PFSK-1 (cell line): ENCODE data around the gene DNAJC27.

ENCODE experiments used
- FOXP2 ChIP-seq: optimal IDR thresholded peaks from 2 replicates; pipeline ENCODE3; 2011; ENCODE audit warnings: borderline replicate concordance, control low read depth, inconsistent platforms; ENCODE audit not compliant: insufficient read depth; ENCODE audit errors: extremely low read length, extremely low read depth
- POLR2AphosphoS5 ChIP-seq: IDR thresholded peaks from 2 replicates; pipeline ENCODE4 v1.6.1; 2012; ENCODE audit warnings: low read depth, mild to moderate bottlenecking, control low read depth, low read length, moderate library complexity
- REST ChIP-seq, 2 experiments: IDR thresholded peaks; 2 replicates each; pipeline versions ENCODE4 v1.6.1 to v1.8.0; 2011 to 2012; ENCODE audit warnings: low read depth in 2 of 2, low read length in 2 of 2, control low read depth in 1 of 2, inconsistent platforms in 1 of 2, mild to moderate bottlenecking in 1 of 2, moderate library complexity in 1 of 2; ENCODE audit not compliant: insufficient read depth in 1 of 2
- SIN3A ChIP-seq: IDR thresholded peaks from 2 replicates; pipeline ENCODE4 v1.6.1; 2012; ENCODE audit warnings: mild to moderate bottlenecking, low read length, moderate library complexity, borderline replicate concordance; ENCODE audit not compliant: insufficient read depth
- TAF1 ChIP-seq: IDR thresholded peaks from 2 replicates; pipeline ENCODE4 v1.6.1; 2012; ENCODE audit warnings: low read length, control low read depth, borderline replicate concordance; ENCODE audit not compliant: insufficient read depth

The DNAJC27 gene

GRCh38 chr2:25002066-25002465 is 30.3 kb upstream of the DNAJC27 start:
- no peak for TF ChIP-seq SIN3A
- TF ChIP-seq POLR2AphosphoS5: no peak
- no peak for TF ChIP-seq REST (IDR thresholded peaks at IDR 0.05; ENCODE audit: insufficient read depth in 1 of 2, low read depth in 2 of 2, low read length in 2 of 2)
- TF ChIP-seq TAF1: no peak
- no peak for TF ChIP-seq FOXP2

GRCh38 chr2:25001325-25001637 is 29.5 kb upstream of the DNAJC27 start:
- TF ChIP-seq POLR2AphosphoS5: no peak
- no peak for TF ChIP-seq SIN3A
- TF ChIP-seq REST (IDR thresholded peaks at IDR 0.05; ENCODE audit: insufficient read depth in 1 of 2, low read depth in 2 of 2, low read length in 2 of 2): no peak
- TF ChIP-seq FOXP2: no peak
- no peak for TF ChIP-seq TAF1

GRCh38 chr2:25000503-25001324 is 29.0 kb upstream of the DNAJC27 start:
- TF ChIP-seq FOXP2 (no peak), REST (IDR thresholded peaks at IDR 0.05; ENCODE audit: insufficient read depth in 1 of 2, low read depth in 2 of 2, low read length in 2 of 2) (no peak), TAF1 (no peak), SIN3A (no peak)

DNA sequence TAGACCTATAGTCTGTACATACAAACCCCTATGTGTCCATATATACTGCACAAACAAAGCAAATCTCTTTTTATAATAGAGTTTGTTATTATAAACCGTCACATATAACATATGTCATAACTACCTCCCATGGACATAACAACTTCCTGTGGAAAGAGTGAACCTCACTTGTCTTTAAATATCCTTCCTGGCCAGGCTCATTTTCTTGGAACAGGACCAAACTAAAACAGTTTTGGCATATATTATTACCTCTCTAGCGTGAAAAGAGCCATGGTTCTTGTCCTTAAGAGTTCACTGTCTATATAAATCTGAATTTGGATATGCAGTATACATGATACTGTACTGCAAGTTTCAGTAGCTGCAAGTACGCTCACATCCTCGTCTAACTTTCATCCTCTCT is 28.3 kb upstream of the DNAJC27 start:
- TF ChIP-seq TAF1 (no peak), POLR2AphosphoS5 (no peak), FOXP2 (no peak), SIN3A (no peak), REST (IDR thresholded peaks at IDR 0.05; ENCODE audit: insufficient read depth in 1 of 2, low read depth in 2 of 2, low read length in 2 of 2) (no peak)
